ENCODE data around the gene TICAM1.

TICAM1 gene

DNA sequence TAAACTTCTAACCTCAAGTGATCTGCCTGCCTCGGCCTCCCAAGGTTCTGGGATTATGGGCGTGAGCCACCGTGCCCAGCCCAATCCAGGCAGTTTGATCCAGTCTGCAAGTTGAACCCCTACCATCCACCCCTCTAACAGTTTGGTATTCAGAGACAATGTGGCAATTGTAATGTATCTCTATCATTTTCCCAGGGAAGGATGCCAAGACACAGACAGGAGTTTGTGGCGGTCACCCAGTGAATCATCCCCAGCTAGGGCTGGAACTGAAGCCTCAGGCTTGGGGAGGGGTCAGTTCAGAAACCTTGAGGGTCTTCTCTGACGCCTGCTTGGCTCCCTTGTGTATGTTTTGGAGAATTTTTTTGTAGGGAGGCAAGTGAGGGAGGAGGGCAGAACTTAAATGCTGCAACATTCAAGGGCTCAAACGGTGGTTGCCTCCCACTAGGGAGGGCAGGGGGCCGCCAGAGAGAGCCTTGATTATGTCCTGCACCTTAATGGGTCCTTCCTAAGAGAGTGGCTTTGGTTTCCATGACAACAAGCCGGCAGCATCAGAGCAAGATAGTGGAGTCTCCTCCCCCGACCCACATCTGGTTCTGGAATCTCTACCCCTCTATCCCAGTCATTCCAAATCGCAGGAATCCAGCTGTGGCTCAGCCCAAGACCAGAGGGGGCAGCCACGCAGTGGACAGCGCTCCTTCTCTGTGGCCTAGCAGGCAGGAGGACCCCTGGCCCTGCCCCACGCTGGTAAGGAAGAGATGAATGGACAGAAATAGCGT, 54.9 kb downstream of the TICAM1 start:
- Histone ChIP-seq H2AFZ (no peak overlapping the region), H3K4me1 (no peaks in the 10 kb centered on the region), H3K9ac (no peak overlapping the region), H3K79me2 (no peaks in the 10 kb centered on the region), H3K9me3 (ENCODE audit: control insufficient read depth, low read length) (no peaks in the 10 kb centered on the region), H3K4me2 (ENCODE audit: low read length) (no peak overlapping the region), H3K4me3 (ENCODE audit: low read depth, low read length) (no peak overlapping the region), H3K27me3 (ENCODE audit: control insufficient read depth, insufficient read depth, low read length) (peaks cover 3% of the 10 kb centered on the region), H3K27ac (no peak overlapping the region), H3K36me3 (ENCODE audit: control insufficient read depth, insufficient read depth, low read length) (no peaks in the 10 kb centered on the region)
- no peak for TF ChIP-seq CTCF (IDR thresholded peaks at IDR 0.05)

DNA sequence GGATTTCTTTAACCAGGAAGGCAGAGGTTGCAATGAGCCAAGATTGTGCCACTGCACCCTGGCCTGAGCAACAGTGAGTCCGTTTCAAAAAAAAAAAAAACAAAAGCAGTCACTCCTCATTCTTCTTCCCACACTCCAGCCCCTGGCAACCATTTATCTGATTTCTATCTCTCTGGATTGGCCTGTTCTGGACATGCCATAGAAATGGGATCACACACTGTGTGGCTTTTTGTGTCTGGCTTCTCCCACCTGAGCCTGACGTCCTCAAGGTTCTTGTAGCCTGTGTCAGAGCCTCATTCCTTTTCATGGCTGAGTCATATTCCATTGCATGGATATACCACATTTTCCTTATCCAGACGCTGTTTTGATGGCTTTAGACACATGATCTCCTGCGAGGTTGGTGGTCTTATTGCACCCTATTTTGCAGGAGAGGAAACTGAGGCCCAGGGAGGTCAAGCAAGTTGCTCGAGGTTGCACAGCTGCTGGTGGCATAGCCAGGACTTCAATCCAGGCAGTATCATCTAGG, 55.8 kb downstream of the TICAM1 start:
- no peak overlapping the region for H3K9ac ChIP-seq
- H3K27ac ChIP-seq, result no peak overlapping the region
- H3K36me3 ChIP-seq (ENCODE audit: control insufficient read depth, insufficient read depth, low read length), result no peaks in the 10 kb centered on the region
- no peak overlapping the region for H2AFZ ChIP-seq
- no peaks in the 10 kb centered on the region for H3K4me1 ChIP-seq
- H3K27me3 ChIP-seq (ENCODE audit: control insufficient read depth, insufficient read depth, low read length), result peaks cover 3% of the 10 kb centered on the region
- H3K4me3 ChIP-seq (ENCODE audit: low read depth, low read length), result no peak overlapping the region
- no peaks in the 10 kb centered on the region for H3K9me3 ChIP-seq (ENCODE audit: control insufficient read depth, low read length)
- no peaks in the 10 kb centered on the region for H3K79me2 ChIP-seq
- TF ChIP-seq CTCF (IDR thresholded peaks at IDR 0.05), result no peak
- H3K4me2 ChIP-seq (ENCODE audit: low read length), result no peak overlapping the region

GRCh38 chr19:4774136-4774535, 57.4 kb downstream of the TICAM1 start:
- TF ChIP-seq CTCF (IDR thresholded peaks at IDR 0.05), result no peak
- Histone ChIP-seq H3K4me1 (peaks cover 2% of the 10 kb centered on the region), H3K27me3 (ENCODE audit: control insufficient read depth, insufficient read depth, low read length) (peaks cover 3% of the 10 kb centered on the region), H3K36me3 (ENCODE audit: control insufficient read depth, insufficient read depth, low read length) (no peaks in the 10 kb centered on the region), H3K4me2 (ENCODE audit: low read length) (no peak overlapping the region), H3K9ac (no peak overlapping the region), H2AFZ (no peak overlapping the region), H3K9me3 (ENCODE audit: control insufficient read depth, low read length) (no peaks in the 10 kb centered on the region), H3K79me2 (no peaks in the 10 kb centered on the region), H3K27ac (no peak overlapping the region), H3K4me3 (ENCODE audit: low read depth, low read length) (no peak overlapping the region)

- Histone ChIP-seq H3K4me2 (ENCODE audit: low read length) (no peak overlapping the region), H3K4me1 (peaks cover 7% of the 10 kb centered on the region), H3K4me3 (ENCODE audit: low read depth, low read length) (no peak overlapping the region), H3K27ac (no peak overlapping the region), H2AFZ (no peak overlapping the region), H3K27me3 (ENCODE audit: control insufficient read depth, insufficient read depth, low read length) (peaks cover 3% of the 10 kb centered on the region), H3K9me3 (ENCODE audit: control insufficient read depth, low read length) (no peaks in the 10 kb centered on the region), H3K36me3 (ENCODE audit: control insufficient read depth, insufficient read depth, low read length) (no peaks in the 10 kb centered on the region), H3K9ac (no peak overlapping the region), H3K79me2 (no peaks in the 10 kb centered on the region)
- no peak for TF ChIP-seq CTCF (IDR thresholded peaks at IDR 0.05)
Observed at GRCh38 chr19:4773047-4773640, 58.4 kb downstream of the TICAM1 start.
